SK-N-SH (cell line): ENCODE measurements around the gene RAB1B. TPM values are rescaled to one million over a fixed set of nuclear protein-coding genes. Genes with fewer than 3 reads are reported as not detected.

Experiments
- CTCF ChIA-PET: fragments of 300-600, 350-600 bp; formaldehyde crosslinking; extraction: SDS; loops from one replicate; lab custom pipeline; 2021; lab: Yijun Ruan, JAX
- POLR2A ChIA-PET: fragments of 350-600 bp; sonication (Branson Sonifier 250); formaldehyde crosslinking; extraction: SDS; loops from one replicate; lab custom pipeline; 2020; ENCODE audit warnings: antibody characterized with exemption, inconsistent platforms; lab: Yijun Ruan, JAX
- DNase-seq: peaks from one replicate; pipeline ENCODE4 v3.0.0; 2012
- H2AFZ ChIP-seq: fragments of 200-600 bp; sonication (generic); 2 replicates; pipeline ENCODE4 v1.8.1; 2016; ENCODE audit warnings: antibody characterized with exemption, mild to moderate bottlenecking, low read depth
- H3F3A ChIP-seq: fragments of 200-600 bp; sonication (generic); replicated peaks from 2 replicates; pipeline ENCODE3; 2016; ENCODE audit warnings: antibody characterized with exemption, mild to moderate bottlenecking; ENCODE audit not compliant: insufficient read depth
- H3K27ac ChIP-seq, 2 experiments: fragments of 200-500 bp in 1 of 2; fragments of 200-600 bp in 1 of 2; sonication (Bioruptor generic) in 1 of 2; sonication (generic), shearing (Covaris generic) in 1 of 2; 2 replicates each; pipeline versions ENCODE4 v1.5.1 to v1.6.1; 2014 to 2016; ENCODE audit warnings: low read depth in 2 of 2, inconsistent platforms in 1 of 2, low read length in 1 of 2, mild to moderate bottlenecking in 1 of 2, mixed read lengths in 1 of 2
- H3K27me3 ChIP-seq: fragments of 200-600 bp; sonication (generic), shearing (Covaris generic); 2 replicates; pipeline ENCODE4 v1.6.1; 2016; ENCODE audit warnings: mixed run types; ENCODE audit not compliant: insufficient read depth
- H3K36me3 ChIP-seq, 2 experiments: fragments of 200-500 bp in 1 of 2; fragments of 200-600 bp in 1 of 2; sonication (Bioruptor generic) in 1 of 2; sonication (generic) in 1 of 2; replicated peaks in 1 of 2; 2 replicates each; pipeline versions ENCODE3 to v1.5.1; 2014 to 2016; ENCODE audit warnings: low read length in 1 of 2, mild to moderate bottlenecking in 1 of 2; ENCODE audit not compliant: insufficient read depth in 2 of 2, control insufficient read depth in 1 of 2
- H3K4me1 ChIP-seq, 2 experiments: fragments of 200-500 bp in 1 of 2; fragments of 200-600 bp in 1 of 2; sonication (Bioruptor generic) in 1 of 2; sonication (generic), shearing (Covaris generic) in 1 of 2; 2 replicates each; pipeline versions ENCODE4 v1.5.1 to v1.6.1; 2014 to 2016; ENCODE audit warnings: low read depth in 1 of 2, low read length in 1 of 2, mixed run types in 1 of 2; ENCODE audit not compliant: insufficient read depth in 2 of 2, control insufficient read depth in 1 of 2
- H3K4me2 ChIP-seq: fragments of 200-600 bp; sonication (generic), shearing (Covaris generic); 2 replicates; pipeline ENCODE4 v1.6.1; 2017; ENCODE audit warnings: mixed run types
- H3K4me3 ChIP-seq, 2 experiments: fragments of 200-500 bp in 1 of 2; fragments of 200-600 bp in 1 of 2; sonication (Bioruptor generic) in 1 of 2; sonication (generic), shearing (Covaris generic) in 1 of 2; 2 replicates each; pipeline versions ENCODE4 v1.5.1 to v1.8.1; 2014 to 2016; ENCODE audit warnings: low read depth in 2 of 2, inconsistent platforms in 1 of 2, low read length in 1 of 2, mild to moderate bottlenecking in 1 of 2, mixed read lengths in 1 of 2, moderate library complexity in 1 of 2
- H3K79me2 ChIP-seq: fragments of 200-600 bp; sonication (generic); 2 replicates; pipeline ENCODE4 v1.8.1; 2017; ENCODE audit warnings: mild to moderate bottlenecking; ENCODE audit not compliant: insufficient read depth
- H3K9ac ChIP-seq: fragments of 200-600 bp; sonication (generic); 2 replicates; pipeline ENCODE4 v1.6.1; 2017; ENCODE audit warnings: mixed run types
- H3K9me2 ChIP-seq: fragments of 200-600 bp; sonication (generic); 2 replicates; pipeline ENCODE4 v1.6.1; 2017; ENCODE audit warnings: mixed run types
- H3K9me3 ChIP-seq: fragments of 200-600 bp; sonication (generic); 2 replicates; pipeline ENCODE4 v1.6.1; 2017; ENCODE audit warnings: mixed run types, mild to moderate bottlenecking, moderate library complexity
- H4K20me1 ChIP-seq: fragments of 200-600 bp; sonication (generic); 2 replicates; pipeline ENCODE4 v1.6.1; 2017; ENCODE audit warnings: mild to moderate bottlenecking, mixed run types; ENCODE audit not compliant: insufficient read depth
- ELF1 ChIP-seq: IDR thresholded peaks from 2 replicates; pipeline ENCODE4 v1.4.0; 2012
- JUND ChIP-seq: IDR thresholded peaks from 2 replicates; pipeline ENCODE4 v1.4.0; 2012
- MXI1 ChIP-seq: IDR thresholded peaks from 2 replicates; pipeline ENCODE4 v1.6.1; 2012; ENCODE audit warnings: mild to moderate bottlenecking, low read depth, low read length, improper control_type of control experiment
- POLR2AphosphoS5 ChIP-seq: IDR thresholded peaks from 2 replicates; pipeline ENCODE4 v1.6.1; 2012; ENCODE audit warnings: low read depth, low read length
- RCOR1 ChIP-seq: fragments of 150-350 bp; IDR thresholded peaks from 2 replicates; pipeline ENCODE4 v1.6.1; 2017; ENCODE audit warnings: antibody characterized with exemption, low read length
- RFX5 ChIP-seq: IDR thresholded peaks from 2 replicates; pipeline ENCODE4 v1.6.1; 2012; ENCODE audit warnings: mild to moderate bottlenecking, improper control_type of control experiment, low read length
- TCF12 ChIP-seq: IDR thresholded peaks from 2 replicates; pipeline ENCODE4 v1.4.0; 2012
- TEAD4 ChIP-seq: IDR thresholded peaks from 2 replicates; pipeline ENCODE4 v1.4.0; 2012; ENCODE audit warnings: mild to moderate bottlenecking, borderline replicate concordance; ENCODE audit not compliant: insufficient read depth
- WGBS: methylation state at CpG from one replicate; pipeline ENCODE4 v1.1.6; 2017; ENCODE audit warnings: low lambda C conversion rate; 5-methylcytosine and 5-hydroxymethylcytosine counted together
- polyA plus RNA-seq, 3 experiments: library from polyadenylated mRNA; depleted of rRNA; stranded (reverse); fragments of >200 nt; gene quantifications; 2 replicates each; pipeline ENCODE4 v1.2.3, GENCODE V29; 2012
- TF ChIP-seq, protein P1 (sequence below): IDR thresholded peaks from 2 replicates; pipeline ENCODE4 v1.4.0; 2012; ENCODE audit warnings: low read depth, borderline replicate concordance
- TF ChIP-seq, protein P2 (sequence below): fragments of 200-600 bp; sonication (generic); IDR thresholded peaks from 2 replicates; pipeline ENCODE4 v1.6.1; 2017; ENCODE audit warnings: antibody characterized with exemption, mild to moderate bottlenecking, moderate library complexity
- TF ChIP-seq, protein P3 (sequence below): fragments of 150-350 bp; IDR thresholded peaks from 2 replicates; pipeline ENCODE4 v1.6.1; 2016; ENCODE audit warnings: mild to moderate bottlenecking, low read depth, low read length
- TF ChIP-seq, protein P4 (sequence below): IDR thresholded peaks from 2 replicates; pipeline ENCODE4 v1.4.0; 2012; ENCODE audit warnings: low read depth
- TF ChIP-seq, protein P5 (sequence below): IDR thresholded peaks from 2 replicates; pipeline ENCODE4; 2012
- TF ChIP-seq, protein P6 (sequence below): IDR thresholded peaks from 2 replicates; pipeline ENCODE4 v1.4.0; 2012; ENCODE audit warnings: low read depth, borderline replicate concordance

RAB1B gene
- polyA plus RNA-seq, 1 of the 3 experiments (the other 2 are of a cell fraction): 208 TPM

DNA sequence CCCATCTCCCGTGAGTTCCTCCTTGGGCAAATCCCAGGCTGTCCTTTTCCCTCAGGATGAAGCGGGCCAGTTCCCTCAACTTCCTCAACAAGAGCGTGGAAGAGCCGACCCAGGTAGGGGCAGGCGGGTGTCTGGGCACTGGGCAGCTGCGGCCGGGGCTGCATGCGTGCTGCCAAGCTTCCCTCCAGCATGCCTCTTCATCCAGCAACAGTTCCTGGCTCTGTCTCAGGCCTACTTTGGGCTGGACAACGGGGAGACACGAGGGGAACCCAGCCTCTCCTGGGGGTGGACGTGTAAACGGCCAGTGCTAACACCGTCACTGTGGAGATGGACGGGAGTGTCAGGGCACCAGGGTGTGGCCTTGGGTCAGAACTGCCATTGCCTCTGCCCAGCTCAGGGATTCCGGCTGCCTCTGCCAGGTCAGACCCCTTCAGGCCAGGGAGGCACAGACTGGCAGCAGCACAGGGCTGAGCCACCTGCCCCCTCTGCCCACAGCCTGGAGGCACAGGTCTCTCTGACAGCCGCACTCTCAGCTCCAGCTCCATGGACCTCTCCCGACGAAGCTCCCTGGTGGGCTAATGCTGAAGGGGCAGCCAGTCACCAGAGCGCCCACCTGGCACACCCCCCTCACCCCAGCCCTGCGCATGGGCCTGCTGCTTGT, 1.9 kb upstream of the RAB1B start:
- Histone ChIP-seq H3K9me3 (no peaks in the 10 kb centered on the region), H2AFZ (no peak overlapping the region), H3K27me3 (no peaks in the 10 kb centered on the region), H3K4me1 (peaks cover 11 to 14% of the 10 kb centered on the region in 2 experiments; a peak in 2 of 4 replicates), H3K27ac (peak overlapping the region; percentile 75 to 84), H3K36me3 (peaks cover 10 to 44% of the 10 kb centered on the region in 2 experiments), H3K9me2 (no peaks in the 10 kb centered on the region), H3K4me2 (peak overlapping the region; percentile 96), H3K79me2 (peaks cover 29% of the 10 kb centered on the region), H4K20me1 (no peaks in the 10 kb centered on the region; the same call in 1 of the 2 replicates), H3K9ac (peak overlapping the region; percentile 8; the same call in 1 of the 2 replicates), H3F3A (peaks cover 16% of the 10 kb centered on the region), H3K4me3 (peak overlapping the region; percentile 72 to 89)
- WGBS: 85% methylated on average over 14 of the region's 20 CpGs
- POLR2A ChIA-PET: interaction anchor here (0.6 to 2.3 kb wide), 4 partner anchors 11 to 877 kb away, joined by 3 to 6 read pairs (median 3); partner anchors contain the start of gene RIN1
- no peak for TF ChIP-seq ELF1
- TF ChIP-seq, protein P1, sequence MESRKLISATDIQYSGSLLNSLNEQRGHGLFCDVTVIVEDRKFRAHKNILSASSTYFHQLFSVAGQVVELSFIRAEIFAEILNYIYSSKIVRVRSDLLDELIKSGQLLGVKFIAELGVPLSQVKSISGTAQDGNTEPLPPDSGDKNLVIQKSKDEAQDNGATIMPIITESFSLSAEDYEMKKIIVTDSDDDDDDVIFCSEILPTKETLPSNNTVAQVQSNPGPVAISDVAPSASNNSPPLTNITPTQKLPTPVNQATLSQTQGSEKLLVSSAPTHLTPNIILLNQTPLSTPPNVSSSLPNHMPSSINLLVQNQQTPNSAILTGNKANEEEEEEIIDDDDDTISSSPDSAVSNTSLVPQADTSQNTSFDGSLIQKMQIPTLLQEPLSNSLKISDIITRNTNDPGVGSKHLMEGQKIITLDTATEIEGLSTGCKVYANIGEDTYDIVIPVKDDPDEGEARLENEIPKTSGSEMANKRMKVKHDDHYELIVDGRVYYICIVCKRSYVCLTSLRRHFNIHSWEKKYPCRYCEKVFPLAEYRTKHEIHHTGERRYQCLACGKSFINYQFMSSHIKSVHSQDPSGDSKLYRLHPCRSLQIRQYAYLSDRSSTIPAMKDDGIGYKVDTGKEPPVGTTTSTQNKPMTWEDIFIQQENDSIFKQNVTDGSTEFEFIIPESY: no peak
- no peak for TF ChIP-seq TEAD4
- TF ChIP-seq RCOR1: no peak
- no peak for TF ChIP-seq MXI1
- no peak for TF ChIP-seq JUND
- no peak for TF ChIP-seq RFX5
- TF ChIP-seq, protein P2, sequence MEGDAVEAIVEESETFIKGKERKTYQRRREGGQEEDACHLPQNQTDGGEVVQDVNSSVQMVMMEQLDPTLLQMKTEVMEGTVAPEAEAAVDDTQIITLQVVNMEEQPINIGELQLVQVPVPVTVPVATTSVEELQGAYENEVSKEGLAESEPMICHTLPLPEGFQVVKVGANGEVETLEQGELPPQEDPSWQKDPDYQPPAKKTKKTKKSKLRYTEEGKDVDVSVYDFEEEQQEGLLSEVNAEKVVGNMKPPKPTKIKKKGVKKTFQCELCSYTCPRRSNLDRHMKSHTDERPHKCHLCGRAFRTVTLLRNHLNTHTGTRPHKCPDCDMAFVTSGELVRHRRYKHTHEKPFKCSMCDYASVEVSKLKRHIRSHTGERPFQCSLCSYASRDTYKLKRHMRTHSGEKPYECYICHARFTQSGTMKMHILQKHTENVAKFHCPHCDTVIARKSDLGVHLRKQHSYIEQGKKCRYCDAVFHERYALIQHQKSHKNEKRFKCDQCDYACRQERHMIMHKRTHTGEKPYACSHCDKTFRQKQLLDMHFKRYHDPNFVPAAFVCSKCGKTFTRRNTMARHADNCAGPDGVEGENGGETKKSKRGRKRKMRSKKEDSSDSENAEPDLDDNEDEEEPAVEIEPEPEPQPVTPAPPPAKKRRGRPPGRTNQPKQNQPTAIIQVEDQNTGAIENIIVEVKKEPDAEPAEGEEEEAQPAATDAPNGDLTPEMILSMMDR: no peak
- TF ChIP-seq, protein P3, sequence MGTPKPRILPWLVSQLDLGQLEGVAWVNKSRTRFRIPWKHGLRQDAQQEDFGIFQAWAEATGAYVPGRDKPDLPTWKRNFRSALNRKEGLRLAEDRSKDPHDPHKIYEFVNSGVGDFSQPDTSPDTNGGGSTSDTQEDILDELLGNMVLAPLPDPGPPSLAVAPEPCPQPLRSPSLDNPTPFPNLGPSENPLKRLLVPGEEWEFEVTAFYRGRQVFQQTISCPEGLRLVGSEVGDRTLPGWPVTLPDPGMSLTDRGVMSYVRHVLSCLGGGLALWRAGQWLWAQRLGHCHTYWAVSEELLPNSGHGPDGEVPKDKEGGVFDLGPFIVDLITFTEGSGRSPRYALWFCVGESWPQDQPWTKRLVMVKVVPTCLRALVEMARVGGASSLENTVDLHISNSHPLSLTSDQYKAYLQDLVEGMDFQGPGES: no peak
- no peak for TF ChIP-seq POLR2AphosphoS5
- TF ChIP-seq, protein P4, sequence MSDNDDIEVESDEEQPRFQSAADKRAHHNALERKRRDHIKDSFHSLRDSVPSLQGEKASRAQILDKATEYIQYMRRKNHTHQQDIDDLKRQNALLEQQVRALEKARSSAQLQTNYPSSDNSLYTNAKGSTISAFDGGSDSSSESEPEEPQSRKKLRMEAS: no peak
- TF ChIP-seq, protein P5, sequence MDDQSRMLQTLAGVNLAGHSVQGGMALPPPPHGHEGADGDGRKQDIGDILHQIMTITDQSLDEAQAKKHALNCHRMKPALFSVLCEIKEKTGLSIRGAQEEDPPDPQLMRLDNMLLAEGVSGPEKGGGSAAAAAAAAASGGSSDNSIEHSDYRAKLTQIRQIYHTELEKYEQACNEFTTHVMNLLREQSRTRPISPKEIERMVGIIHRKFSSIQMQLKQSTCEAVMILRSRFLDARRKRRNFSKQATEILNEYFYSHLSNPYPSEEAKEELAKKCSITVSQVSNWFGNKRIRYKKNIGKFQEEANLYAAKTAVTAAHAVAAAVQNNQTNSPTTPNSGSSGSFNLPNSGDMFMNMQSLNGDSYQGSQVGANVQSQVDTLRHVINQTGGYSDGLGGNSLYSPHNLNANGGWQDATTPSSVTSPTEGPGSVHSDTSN: no peak
- TF ChIP-seq, protein P6, sequence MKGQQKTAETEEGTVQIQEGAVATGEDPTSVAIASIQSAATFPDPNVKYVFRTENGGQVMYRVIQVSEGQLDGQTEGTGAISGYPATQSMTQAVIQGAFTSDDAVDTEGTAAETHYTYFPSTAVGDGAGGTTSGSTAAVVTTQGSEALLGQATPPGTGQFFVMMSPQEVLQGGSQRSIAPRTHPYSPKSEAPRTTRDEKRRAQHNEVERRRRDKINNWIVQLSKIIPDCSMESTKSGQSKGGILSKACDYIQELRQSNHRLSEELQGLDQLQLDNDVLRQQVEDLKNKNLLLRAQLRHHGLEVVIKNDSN: no peak
- TF ChIP-seq TCF12: no peak
- CTCF ChIA-PET: interaction anchor here (1.0 to 9.4 kb wide), 8 partner anchors 13 to 68 kb away, joined by 3 to 111 read pairs (median 4); partner anchors contain the start of genes CNIH2 and YIF1A
- no peak for DNase-seq
